ENCODE results near the gene LCN12. TPM values are rescaled to one million over a fixed set of nuclear protein-coding genes. Genes with fewer than 3 reads are reported as not detected.

The LCN12 gene
- polyA plus RNA-seq, 3 donors = 0.29 TPM; not detected in 2

- no peaks in the 10 kb centered on the region for H3K79me2 ChIP-seq (ENCODE audit: insufficient read depth, low read length)
- no peak overlapping the region for H2AFZ ChIP-seq (ENCODE audit: insufficient read depth, low read depth, low read length, poor library complexity, severe bottlenecking)
- no peaks in the 10 kb centered on the region for H3K9me3 ChIP-seq (replicated peaks in 1 of 2; ENCODE audit: control insufficient read depth in 1 of 2, insufficient read depth in 1 of 2, low read length in 2 of 2)
- Mint-ChIP-seq H3K27me3 (ENCODE audit: low read depth in 3 of 3) (peaks cover 35 to 68% (median 44%) of the 10 kb centered on the region in 3 donors), H3K4me1 (peaks cover 15% of the 10 kb centered on the region), H3K4me3 (no peak overlapping the region), H3K36me3 (peaks cover 0 to 3% of the 10 kb centered on the region in 2 donors), H3K9me3 (peaks cover 0 to 4% (median 0%) of the 10 kb centered on the region in 7 donors), H3K27ac (peak overlapping the region in 1 of 7 donors; percentile 78)
- no peaks in the 10 kb centered on the region for H4K20me1 ChIP-seq (ENCODE audit: insufficient read depth, low read length)
- intact Hi-C loops (cut with micrococcal nuclease) = no loop called here
- no peak for DNase-seq
- H3K27me3 ChIP-seq (ENCODE audit: control insufficient read depth in 2 of 2, insufficient read depth in 2 of 2, low read length in 2 of 2) = peaks cover 9 to 39% of the 10 kb centered on the region in 2 donors
- no peaks in the 10 kb centered on the region for H3K36me3 ChIP-seq (replicated peaks in 1 of 2; ENCODE audit: control insufficient read depth in 1 of 2, insufficient read depth in 2 of 2, low read length in 2 of 2)
- no peak overlapping the region for H3K9ac ChIP-seq (ENCODE audit: insufficient read depth, low read length, poor library complexity, severe bottlenecking)
- no peak overlapping the region for H3K4me2 ChIP-seq (replicated peaks; ENCODE audit: extremely low read depth, low read length, poor library complexity, severe bottlenecking)
- H3K27ac ChIP-seq (ENCODE audit: low read depth in 1 of 2, low read length in 2 of 2) = no peak overlapping the region
- peaks cover 17 to 25% of the 10 kb centered on the region in 2 donors for H3K4me1 ChIP-seq (ENCODE audit: control insufficient read depth in 1 of 2, insufficient read depth in 2 of 2, low read length in 2 of 2)
- TF ChIP-seq, protein P1, sequence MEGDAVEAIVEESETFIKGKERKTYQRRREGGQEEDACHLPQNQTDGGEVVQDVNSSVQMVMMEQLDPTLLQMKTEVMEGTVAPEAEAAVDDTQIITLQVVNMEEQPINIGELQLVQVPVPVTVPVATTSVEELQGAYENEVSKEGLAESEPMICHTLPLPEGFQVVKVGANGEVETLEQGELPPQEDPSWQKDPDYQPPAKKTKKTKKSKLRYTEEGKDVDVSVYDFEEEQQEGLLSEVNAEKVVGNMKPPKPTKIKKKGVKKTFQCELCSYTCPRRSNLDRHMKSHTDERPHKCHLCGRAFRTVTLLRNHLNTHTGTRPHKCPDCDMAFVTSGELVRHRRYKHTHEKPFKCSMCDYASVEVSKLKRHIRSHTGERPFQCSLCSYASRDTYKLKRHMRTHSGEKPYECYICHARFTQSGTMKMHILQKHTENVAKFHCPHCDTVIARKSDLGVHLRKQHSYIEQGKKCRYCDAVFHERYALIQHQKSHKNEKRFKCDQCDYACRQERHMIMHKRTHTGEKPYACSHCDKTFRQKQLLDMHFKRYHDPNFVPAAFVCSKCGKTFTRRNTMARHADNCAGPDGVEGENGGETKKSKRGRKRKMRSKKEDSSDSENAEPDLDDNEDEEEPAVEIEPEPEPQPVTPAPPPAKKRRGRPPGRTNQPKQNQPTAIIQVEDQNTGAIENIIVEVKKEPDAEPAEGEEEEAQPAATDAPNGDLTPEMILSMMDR (IDR thresholded peaks at IDR 0.05) = no peak
- 92% methylated on average over 20 of the region's 26 CpGs for WGBS (ENCODE audit: insufficient coverage)
- no peak overlapping the region for H3K4me3 ChIP-seq (replicated peaks in 1 of 3; ENCODE audit: low read depth in 2 of 3, low read length in 3 of 3)
Observed at GRCh38 chr9:136979769-136980587, 27.9 kb downstream of the LCN12 start.

GRCh38 chr9:136980669-136981478, 28.8 kb downstream of the LCN12 start:
- H3K9me3 ChIP-seq (replicated peaks in 1 of 2; ENCODE audit: control insufficient read depth in 1 of 2, insufficient read depth in 1 of 2, low read length in 2 of 2) = no peaks in the 10 kb centered on the region
- H3K4me2 ChIP-seq (replicated peaks; ENCODE audit: extremely low read depth, low read length, poor library complexity, severe bottlenecking) = no peak overlapping the region
- H3K9ac ChIP-seq (ENCODE audit: insufficient read depth, low read length, poor library complexity, severe bottlenecking) = no peak overlapping the region
- no peak overlapping the region for H3K4me3 ChIP-seq (replicated peaks in 1 of 3; ENCODE audit: low read depth in 2 of 3, low read length in 3 of 3)
- TF ChIP-seq, protein P1 (IDR thresholded peaks at IDR 0.05) = no peak
- peaks cover 8 to 16% of the 10 kb centered on the region in 2 donors for H3K4me1 ChIP-seq (ENCODE audit: control insufficient read depth in 1 of 2, insufficient read depth in 2 of 2, low read length in 2 of 2)
- peaks cover 37 to 68% (median 41%) of the 10 kb centered on the region in 3 donors for H3K27me3 Mint-ChIP-seq (ENCODE audit: low read depth in 3 of 3)
- WGBS (ENCODE audit: insufficient coverage) = 98% methylated on average over 10 of the region's 16 CpGs
- H2AFZ ChIP-seq (ENCODE audit: insufficient read depth, low read depth, low read length, poor library complexity, severe bottlenecking) = no peak overlapping the region
- no peaks in the 10 kb centered on the region for H3K36me3 ChIP-seq (replicated peaks in 1 of 2; ENCODE audit: control insufficient read depth in 1 of 2, insufficient read depth in 2 of 2, low read length in 2 of 2)
- peaks cover 0 to 4% (median 0%) of the 10 kb centered on the region in 7 donors for H3K9me3 Mint-ChIP-seq
- intact Hi-C loops (cut with micrococcal nuclease) = no loop called here
- H3K36me3 Mint-ChIP-seq = peaks cover 0 to 3% of the 10 kb centered on the region in 2 donors
- H4K20me1 ChIP-seq (ENCODE audit: insufficient read depth, low read length) = no peaks in the 10 kb centered on the region
- no peak overlapping the region for H3K27ac ChIP-seq (ENCODE audit: low read depth in 1 of 2, low read length in 2 of 2)
- H3K27ac Mint-ChIP-seq = peak overlapping the region in 1 of 7 donors; percentile 57
- H3K79me2 ChIP-seq (ENCODE audit: insufficient read depth, low read length) = no peaks in the 10 kb centered on the region
- H3K4me1 Mint-ChIP-seq = peaks cover 6% of the 10 kb centered on the region
- no peak for DNase-seq
- no peak overlapping the region for H3K4me3 Mint-ChIP-seq
- H3K27me3 ChIP-seq (ENCODE audit: control insufficient read depth in 2 of 2, insufficient read depth in 2 of 2, low read length in 2 of 2) = peaks cover 15 to 45% of the 10 kb centered on the region in 2 donors
